ENCODE data around the gene MNT.

- TF ChIP-seq POLR2A (IDR thresholded peaks at IDR 0.05), result no peak
- TF ChIP-seq EP300 (IDR thresholded peaks at IDR 0.05; ENCODE audit: low read depth), result no peak
- TF ChIP-seq CTCF (IDR thresholded peaks at IDR 0.05), result no peak
- TF ChIP-seq POLR2AphosphoS5 (IDR thresholded peaks at IDR 0.05), result no peak
Observed at GRCh38 chr17:2385240-2386210, 15.3 kb downstream of the MNT start.

Measured in transverse colon (tissue), 4 donors.